Mesodermal cell (in vitro differentiated cells): ENCODE measurements around the gene LRSAM1.

Experiments used
- H3K27ac ChIP-seq: 2 replicates; pipeline ENCODE4 v1.7.0; 2013; ENCODE audit warnings: mild to moderate bottlenecking, low read depth, low read length, moderate library complexity; ENCODE audit not compliant: severe bottlenecking
- H3K36me3 ChIP-seq: 2 replicates; pipeline ENCODE4 v1.7.1; 2013; ENCODE audit warnings: mild to moderate bottlenecking, low read length, moderate library complexity; ENCODE audit not compliant: control insufficient read depth, insufficient read depth
- H3K4me1 ChIP-seq: one replicate; pipeline ENCODE4 v1.7.1; 2013; ENCODE audit warnings: mild to moderate bottlenecking, low read length; ENCODE audit not compliant: insufficient read depth, control insufficient read depth, poor library complexity, severe bottlenecking
- H3K4me3 ChIP-seq: 2 replicates; pipeline ENCODE4 v1.7.0; 2013; ENCODE audit warnings: low read length, control low read depth, mild to moderate bottlenecking; ENCODE audit not compliant: insufficient read depth, poor library complexity, severe bottlenecking; ENCODE audit errors: extremely low read depth
- H3K9me3 ChIP-seq: 2 replicates; pipeline ENCODE4 v1.7.1; 2013; ENCODE audit warnings: mild to moderate bottlenecking, low read length, moderate library complexity; ENCODE audit not compliant: control insufficient read depth
- WGBS, 2 experiments: methylation state at CpG; one replicate each; pipeline ENCODE4 v1.1.5; 2013; ENCODE audit warnings: missing lambda C conversion rate in 2 of 2; ENCODE audit not compliant: insufficient coverage in 2 of 2; 5-methylcytosine and 5-hydroxymethylcytosine counted together

LRSAM1 gene

DNA sequence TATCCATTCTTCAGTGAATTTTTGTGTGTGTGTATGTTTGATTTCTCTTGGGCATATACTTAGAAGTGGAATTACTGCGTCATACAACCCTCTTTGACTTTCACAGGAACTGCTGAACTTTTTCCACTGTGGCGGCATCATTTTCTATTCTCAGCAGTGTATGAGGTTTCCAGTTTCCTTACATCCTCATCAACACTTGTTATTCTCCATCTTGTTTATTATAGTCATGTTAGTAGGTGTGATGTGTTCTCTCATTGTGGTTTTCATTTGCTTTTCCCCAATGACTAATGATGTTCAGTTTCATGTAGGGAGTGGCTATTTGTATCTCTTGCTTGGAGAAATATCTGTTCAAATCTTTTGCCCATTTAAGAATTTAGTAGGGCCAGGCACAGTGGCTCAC, 24.6 kb upstream of the LRSAM1 start:
- Histone ChIP-seq H3K27ac (no peak overlapping the region), H3K36me3 (peaks cover 55% of the 10 kb centered on the region), H3K9me3 (no peaks in the 10 kb centered on the region), H3K4me3 (no peak overlapping the region), H3K4me1 (peaks cover 6% of the 10 kb centered on the region)
- WGBS, 2 experiments, result no CpG with 5 or more reads among the region's 2 CpGs

GRCh38 chr9:127428348-127428747, 23.0 kb upstream of the LRSAM1 start:
- H3K4me3 ChIP-seq, result no peak overlapping the region
- H3K9me3 ChIP-seq, result no peaks in the 10 kb centered on the region
- no peak overlapping the region for H3K27ac ChIP-seq
- 80% methylated on average over 1 of the region's 3 CpGs; no CpG with 5 or more reads in 1 of the 2 experiments for WGBS, 2 experiments
- peaks cover 69% of the 10 kb centered on the region for H3K36me3 ChIP-seq
- H3K4me1 ChIP-seq, result peaks cover 3% of the 10 kb centered on the region

- Histone ChIP-seq H3K4me1 (no peaks in the 10 kb centered on the region), H3K27ac (no peak overlapping the region), H3K9me3 (no peaks in the 10 kb centered on the region), H3K36me3 (peaks cover 90% of the 10 kb centered on the region), H3K4me3 (no peak overlapping the region)
- WGBS, 2 experiments, result 97 to 100% methylated on average over 7 to 8 of the region's 8 CpGs
These were observed 20.9 kb upstream of the LRSAM1 start for GRCh38 chr9:127430415-127430814.

GRCh38 chr9:127437497-127438264, 13.6 kb upstream of the LRSAM1 start:
- no peak overlapping the region for H3K4me3 ChIP-seq
- peaks cover 95% of the 10 kb centered on the region for H3K36me3 ChIP-seq
- H3K27ac ChIP-seq, result no peak overlapping the region
- no peaks in the 10 kb centered on the region for H3K9me3 ChIP-seq
- H3K4me1 ChIP-seq, result no peaks in the 10 kb centered on the region
- 87 to 96% methylated on average over 9 to 10 of the region's 12 CpGs for WGBS, 2 experiments

- H3K27ac ChIP-seq, result no peak overlapping the region
- H3K9me3 ChIP-seq, result no peaks in the 10 kb centered on the region
- 96 to 98% methylated on average over 8 to 9 of the region's 9 CpGs for WGBS, 2 experiments
- peaks cover 93% of the 10 kb centered on the region for H3K36me3 ChIP-seq
- no peaks in the 10 kb centered on the region for H3K4me1 ChIP-seq
- H3K4me3 ChIP-seq, result no peak overlapping the region
These were observed 12.9 kb upstream of the LRSAM1 start for GRCh38 chr9:127438394-127438793.

DNA sequence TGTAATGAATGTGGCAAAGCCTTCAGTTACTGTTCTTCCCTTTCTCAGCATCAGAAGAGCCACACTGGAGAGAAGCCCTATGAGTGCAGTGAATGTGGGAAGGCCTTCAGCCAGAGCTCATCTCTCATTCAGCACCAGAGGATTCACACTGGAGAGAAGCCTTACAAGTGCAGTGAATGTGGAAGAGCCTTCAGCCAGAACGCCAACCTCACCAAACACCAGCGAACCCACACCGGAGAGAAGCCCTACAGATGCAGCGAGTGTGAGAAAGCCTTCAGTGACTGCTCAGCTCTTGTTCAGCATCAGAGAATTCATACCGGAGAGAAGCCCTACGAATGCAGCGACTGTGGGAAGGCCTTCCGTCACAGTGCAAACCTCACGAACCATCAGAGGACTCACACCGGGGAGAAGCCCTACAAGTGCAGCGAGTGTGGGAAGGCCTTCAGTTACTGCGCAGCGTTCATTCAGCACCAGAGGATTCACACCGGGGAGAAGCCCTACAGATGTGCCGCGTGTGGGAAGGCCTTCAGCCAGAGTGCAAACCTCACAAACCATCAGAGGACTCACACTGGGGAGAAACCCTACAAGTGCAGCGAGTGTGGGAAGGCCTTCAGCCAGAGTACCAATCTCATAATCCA, 6.9 kb upstream of the LRSAM1 start:
- peaks cover 16% of the 10 kb centered on the region for H3K9me3 ChIP-seq
- H3K36me3 ChIP-seq, result peaks cover 89% of the 10 kb centered on the region
- H3K4me3 ChIP-seq, result no peak overlapping the region
- peak overlapping the region; percentile 66 for H3K27ac ChIP-seq
- peaks cover 4% of the 10 kb centered on the region for H3K4me1 ChIP-seq
- 90 to 95% methylated on average over 9 to 16 of the region's 17 CpGs for WGBS, 2 experiments

GRCh38 chr9:127444921-127445850, 6.1 kb upstream of the LRSAM1 start:
- H3K36me3 ChIP-seq, result peaks cover 90% of the 10 kb centered on the region
- H3K4me1 ChIP-seq, result peaks cover 8% of the 10 kb centered on the region
- H3K9me3 ChIP-seq, result peaks cover 16% of the 10 kb centered on the region
- H3K4me3 ChIP-seq, result no peak overlapping the region
- 97 to 99% methylated on average over 9 to 14 of the region's 15 CpGs for WGBS, 2 experiments
- H3K27ac ChIP-seq, result peak overlapping the region; percentile 29

GRCh38 chr9:127445851-127446712, 5.2 kb upstream of the LRSAM1 start:
- no peak overlapping the region for H3K4me3 ChIP-seq
- WGBS, 2 experiments, result 60 to 100% methylated on average over 1 to 3 of the region's 4 CpGs
- peaks cover 8% of the 10 kb centered on the region for H3K4me1 ChIP-seq
- H3K27ac ChIP-seq, result no peak overlapping the region
- peaks cover 16% of the 10 kb centered on the region for H3K9me3 ChIP-seq
- H3K36me3 ChIP-seq, result peaks cover 85% of the 10 kb centered on the region

- H3K36me3 ChIP-seq, result peaks cover 80% of the 10 kb centered on the region
- WGBS, 2 experiments, result 95 to 97% methylated on average over 7 of the region's 7 CpGs
- H3K9me3 ChIP-seq, result peaks cover 16% of the 10 kb centered on the region
- H3K27ac ChIP-seq, result no peak overlapping the region
- H3K4me3 ChIP-seq, result no peak overlapping the region
- peaks cover 8% of the 10 kb centered on the region for H3K4me1 ChIP-seq
These were observed 4.4 kb upstream of the LRSAM1 start for GRCh38 chr9:127446713-127447415.
